Measurements from ENCODE around the gene ELAVL1. TPM values are rescaled to one million over a fixed set of nuclear protein-coding genes. Genes with fewer than 3 reads are reported as not detected.

ELAVL1 gene
- total RNA-seq, 1 donor from 2014 or later: 37.4 TPM

DNA sequence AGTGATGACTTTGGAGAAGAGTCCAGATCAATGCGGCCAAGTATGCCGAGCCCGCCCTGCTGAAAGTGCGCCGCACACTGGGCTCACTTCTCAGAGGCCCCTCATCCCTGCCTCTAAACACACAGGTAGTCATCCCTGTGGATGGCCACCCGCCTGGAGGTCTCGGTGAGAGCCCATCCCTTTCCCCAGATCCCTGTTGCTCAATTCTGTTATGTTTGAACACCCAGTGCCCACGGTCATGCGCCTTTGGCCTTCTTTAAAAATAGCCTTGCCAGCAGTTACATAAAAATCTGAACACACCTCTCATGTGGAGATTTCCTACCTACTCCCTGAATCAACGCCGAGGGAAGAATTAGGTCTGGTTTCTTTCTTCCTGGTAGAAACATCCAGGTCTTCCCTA is 11.9 kb downstream of the ELAVL1 start:
- DNase-seq (ENCODE audit: low read depth): no peak
- Histone ChIP-seq H3K36me3 (ENCODE audit: control insufficient read depth, insufficient read depth, low read length) (peaks cover 8% of the 10 kb centered on the region), H3K4me3 (ENCODE audit: low read depth, low read length) (no peak overlapping the region), H3K27me3 (ENCODE audit: control insufficient read depth, insufficient read depth, low read length) (no peaks in the 10 kb centered on the region)
- no peak for TF ChIP-seq CTCF (IDR thresholded peaks at IDR 0.05; ENCODE audit: insufficient read depth, low read length, severe bottlenecking)
- no peak for FAIRE-seq

- peak; percentile 81 for DNase-seq (ENCODE audit: low read depth)
- no peak for FAIRE-seq
- no peak for TF ChIP-seq CTCF (IDR thresholded peaks at IDR 0.05; ENCODE audit: insufficient read depth, low read length, severe bottlenecking)
- Histone ChIP-seq H3K4me3 (ENCODE audit: low read depth, low read length) (no peak overlapping the region), H3K36me3 (ENCODE audit: control insufficient read depth, insufficient read depth, low read length) (peaks cover 8% of the 10 kb centered on the region), H3K27me3 (ENCODE audit: control insufficient read depth, insufficient read depth, low read length) (no peaks in the 10 kb centered on the region)
Observed at GRCh38 chr19:7992575-7992974, 12.9 kb downstream of the ELAVL1 start.

GRCh38 chr19:7989071-7989575 is 16.3 kb downstream of the ELAVL1 start:
- peaks cover 16% of the 10 kb centered on the region for H3K36me3 ChIP-seq (ENCODE audit: control insufficient read depth, insufficient read depth, low read length)
- TF ChIP-seq CTCF (IDR thresholded peaks at IDR 0.05; ENCODE audit: insufficient read depth, low read length, severe bottlenecking): no peak
- H3K4me3 ChIP-seq (ENCODE audit: low read depth, low read length): no peak overlapping the region
- no peaks in the 10 kb centered on the region for H3K27me3 ChIP-seq (ENCODE audit: control insufficient read depth, insufficient read depth, low read length)
- DNase-seq (ENCODE audit: low read depth) (peak; percentile 48), FAIRE-seq (no peak)

GRCh38 chr19:7988307-7988706 is 17.1 kb downstream of the ELAVL1 start:
- DNase-seq (ENCODE audit: low read depth) (peak; percentile 66), FAIRE-seq (peak; percentile 96)
- no peaks in the 10 kb centered on the region for H3K27me3 ChIP-seq (ENCODE audit: control insufficient read depth, insufficient read depth, low read length)
- TF ChIP-seq CTCF (IDR thresholded peaks at IDR 0.05; ENCODE audit: insufficient read depth, low read length, severe bottlenecking): no peak
- peaks cover 19% of the 10 kb centered on the region for H3K36me3 ChIP-seq (ENCODE audit: control insufficient read depth, insufficient read depth, low read length)
- no peak overlapping the region for H3K4me3 ChIP-seq (ENCODE audit: low read depth, low read length)

DNA sequence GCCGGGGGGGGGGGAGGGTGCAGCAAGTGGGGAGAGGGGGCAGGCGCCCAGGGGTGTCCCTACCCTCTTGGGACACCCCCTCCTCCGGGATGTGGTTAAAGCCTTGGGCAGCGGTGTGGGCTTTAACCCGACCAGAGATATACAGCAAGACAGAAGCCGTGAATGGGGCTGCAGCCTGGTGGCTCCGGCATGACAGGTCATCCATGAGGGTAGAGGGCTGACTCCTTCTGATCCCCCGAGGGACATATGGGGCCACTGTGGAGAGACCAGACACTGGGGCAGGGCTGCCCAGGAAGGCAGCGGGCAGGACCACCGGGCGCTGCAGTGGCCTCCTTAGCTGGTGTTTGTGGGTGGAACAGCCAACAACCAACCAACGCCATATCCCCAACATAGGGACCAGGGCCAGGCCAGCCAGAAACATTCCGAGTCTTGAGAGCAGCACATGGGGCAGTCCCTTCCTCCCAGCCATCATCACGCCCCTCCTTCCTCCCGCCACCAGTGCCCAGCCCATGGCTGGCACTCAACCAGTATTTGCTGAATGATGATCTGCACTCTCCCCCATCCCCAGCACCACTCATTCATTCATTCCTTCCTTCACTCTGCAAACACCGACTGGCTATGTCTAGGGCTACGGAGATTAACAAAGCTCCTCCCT is 18.2 kb downstream of the ELAVL1 start:
- TF ChIP-seq CTCF (IDR thresholded peaks at IDR 0.05; ENCODE audit: insufficient read depth, low read length, severe bottlenecking): no peak
- DNase-seq (ENCODE audit: low read depth) (no peak), FAIRE-seq (peak; percentile 89)
- Histone ChIP-seq H3K27me3 (ENCODE audit: control insufficient read depth, insufficient read depth, low read length) (no peaks in the 10 kb centered on the region), H3K36me3 (ENCODE audit: control insufficient read depth, insufficient read depth, low read length) (peaks cover 27% of the 10 kb centered on the region), H3K4me3 (ENCODE audit: low read depth, low read length) (no peak overlapping the region)

Data from bronchial epithelial cell (primary cell).